GM18499 (cell line): ENCODE data around the gene PPP4R4.
"Not testable (repeated sequence)": the region's sequence is repeated elsewhere in the genome, so short reads cannot be mapped to it uniquely, and the experiment has no call there.

ENCODE experiments used
- ATAC-seq: cut with Tn5 transposase; IDR thresholded peaks from one replicate; pipeline ENCODE4 v1.9.1; 2021; ENCODE audit warnings: moderate number of reproducible peaks; ENCODE audit not compliant: insufficient read depth, unreplicated experiment

The PPP4R4 gene

DNA sequence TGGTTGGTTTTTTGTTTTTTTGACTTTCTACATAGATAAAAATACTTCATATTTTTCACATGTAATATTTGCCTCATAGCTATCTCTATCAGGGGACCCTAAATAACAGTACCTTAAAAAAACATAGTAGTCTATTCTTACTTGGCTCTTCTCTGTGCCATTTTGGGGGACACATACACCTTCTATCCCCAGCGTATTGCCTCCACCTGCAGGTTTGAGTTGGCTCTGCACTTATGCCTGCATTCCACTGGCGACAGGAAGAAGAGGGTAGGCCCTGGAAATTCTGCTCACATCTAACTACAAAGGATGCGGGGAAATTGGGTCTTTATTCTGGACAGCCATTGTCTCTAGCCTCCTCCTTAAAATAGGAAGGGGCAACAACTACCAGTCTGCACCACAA lies 30.9 kb upstream of the PPP4R4 start:
- ATAC-seq = no peak

GRCh38 chr14:94143711-94144110 lies 30.4 kb upstream of the PPP4R4 start:
- ATAC-seq = no peak

DNA sequence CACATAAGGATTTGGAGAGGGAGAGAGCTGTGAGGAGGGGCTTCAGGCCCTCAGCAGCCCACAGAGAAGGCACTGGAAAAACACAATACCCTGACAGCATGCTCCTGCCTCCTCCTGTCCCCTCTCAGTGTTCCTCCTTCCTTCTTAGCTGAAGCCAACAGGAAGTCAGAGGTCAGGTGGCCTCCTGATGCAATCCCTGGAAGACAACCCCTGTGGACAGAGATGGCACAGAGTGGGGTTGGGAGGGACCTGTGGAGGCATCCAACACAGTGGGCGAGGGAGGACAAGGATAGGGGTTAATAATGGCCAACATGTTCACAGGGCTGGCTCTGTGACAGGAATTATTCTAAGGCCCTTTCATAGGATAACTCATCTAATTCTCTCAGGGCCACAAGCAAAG lies 29.4 kb upstream of the PPP4R4 start:
- no peak for ATAC-seq

GRCh38 chr14:94145902-94146527 lies 28.1 kb upstream of the PPP4R4 start:
- no peak for ATAC-seq

- no peak for ATAC-seq
Observed at GRCh38 chr14:94152676-94153075, 21.4 kb upstream of the PPP4R4 start.

GRCh38 chr14:94153750-94154342 lies 20.3 kb upstream of the PPP4R4 start:
- no peak for ATAC-seq

DNA sequence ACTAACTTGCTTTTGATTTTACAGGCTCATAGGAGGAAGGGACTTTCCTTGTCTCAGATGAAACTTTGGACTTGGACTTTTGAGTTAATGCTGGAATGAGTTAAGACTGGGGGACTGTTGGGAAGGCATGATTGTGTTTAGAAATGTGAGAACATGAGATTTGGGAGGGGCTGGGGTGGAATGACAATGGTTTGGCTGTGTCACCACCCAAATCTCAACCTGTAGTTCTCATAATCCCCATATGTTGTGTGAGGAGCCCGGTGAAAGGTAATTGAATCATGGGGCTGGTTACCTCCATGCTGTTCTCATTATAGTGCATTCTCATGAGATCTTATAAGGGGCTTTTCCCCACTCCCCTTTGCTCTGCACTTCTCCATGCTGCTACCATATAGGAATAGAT lies 18.0 kb upstream of the PPP4R4 start:
- ATAC-seq = not testable (repeated sequence)

- no peak for ATAC-seq
Observed at GRCh38 chr14:94157197-94157596, 16.9 kb upstream of the PPP4R4 start.

DNA sequence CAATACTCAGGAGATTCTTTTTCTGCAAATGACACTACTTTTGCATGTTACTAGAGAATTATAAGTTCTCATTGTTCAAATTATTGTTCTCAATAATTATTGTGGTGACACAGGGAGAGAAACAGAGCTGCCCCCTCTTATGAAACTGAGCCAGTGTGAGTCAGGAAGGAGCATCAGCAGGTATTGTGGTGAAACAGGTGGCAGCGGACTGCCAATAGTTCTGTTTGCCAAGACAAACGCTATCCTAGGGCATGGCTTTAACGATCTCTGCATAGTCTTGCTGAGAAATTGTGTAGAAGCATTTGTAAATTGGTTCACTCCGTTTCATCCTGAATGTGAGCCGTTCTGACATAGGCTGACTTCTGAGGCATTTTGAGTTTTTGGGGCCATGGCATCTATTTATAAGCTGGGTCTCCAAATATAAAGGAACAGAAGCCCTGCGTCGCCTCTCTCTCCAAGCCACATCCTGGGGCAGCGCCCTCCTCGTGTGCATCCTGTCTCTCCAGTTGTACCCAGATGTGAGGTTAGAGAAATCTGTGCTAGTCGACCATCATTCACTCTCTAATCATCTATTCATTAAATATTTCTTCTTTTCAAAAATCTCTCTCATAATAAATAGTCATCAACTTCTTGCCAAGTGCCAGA lies 15.8 kb upstream of the PPP4R4 start:
- ATAC-seq = no peak

GRCh38 chr14:94161058-94161457 lies 13.1 kb upstream of the PPP4R4 start:
- ATAC-seq = no peak

DNA sequence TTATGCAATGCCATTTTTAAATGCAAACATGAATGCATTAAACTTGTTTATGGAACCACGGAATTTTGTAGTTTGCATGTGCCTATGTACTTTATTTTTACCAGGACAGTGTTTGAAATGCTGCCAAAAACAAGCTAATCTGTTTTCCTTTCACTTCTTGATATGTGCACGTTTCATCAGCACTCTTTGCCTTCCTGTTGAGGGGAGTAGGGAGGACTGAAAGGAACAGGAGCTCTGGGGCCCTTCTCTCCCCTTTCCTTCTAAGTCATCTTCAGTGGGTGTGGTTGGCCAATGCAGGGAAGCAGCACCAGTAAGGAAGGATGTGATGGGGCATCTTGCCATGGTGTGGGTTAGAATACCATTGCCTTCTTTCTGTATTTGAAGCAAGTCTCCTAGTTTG lies 12.1 kb upstream of the PPP4R4 start:
- no peak for ATAC-seq

- no peak for ATAC-seq
Observed at GRCh38 chr14:94162466-94162865, 11.7 kb upstream of the PPP4R4 start.

- ATAC-seq = no peak
Observed at GRCh38 chr14:94163796-94164195, 10.3 kb upstream of the PPP4R4 start.

- no peak for ATAC-seq
Observed at GRCh38 chr14:94164685-94165431, 9.3 kb upstream of the PPP4R4 start.

GRCh38 chr14:94165744-94166143 lies 8.4 kb upstream of the PPP4R4 start:
- no peak for ATAC-seq

GRCh38 chr14:94170136-94170535 lies 4.0 kb upstream of the PPP4R4 start:
- ATAC-seq = no peak

- ATAC-seq = no peak
Observed at GRCh38 chr14:94171208-94171607, 2.9 kb upstream of the PPP4R4 start.

- ATAC-seq = no peak
Observed at GRCh38 chr14:94172545-94172944, 1.6 kb upstream of the PPP4R4 start.

- no peak for ATAC-seq
Observed at GRCh38 chr14:94173471-94173884, 644 bp upstream of the PPP4R4 start.

DNA sequence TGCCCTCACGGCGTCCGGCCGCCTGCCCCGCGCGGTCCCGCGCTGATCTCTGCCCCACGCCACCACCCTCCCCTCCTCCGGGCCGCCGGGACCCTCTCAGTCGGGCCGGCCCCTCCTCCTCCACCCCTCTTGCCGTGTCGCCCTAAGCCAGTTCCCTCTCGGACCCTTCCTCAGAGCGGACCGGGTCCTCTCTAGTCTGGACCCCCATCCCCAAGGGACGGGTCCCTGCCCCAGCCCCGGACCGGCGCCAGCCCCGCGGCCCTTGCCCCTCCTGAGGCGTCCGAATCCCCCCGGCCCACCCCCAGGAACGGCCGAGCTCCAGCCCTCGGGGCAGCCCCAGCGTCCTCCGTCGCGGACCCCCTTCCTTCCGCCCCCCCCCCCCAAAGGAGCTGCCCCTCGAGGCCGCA lies 485 bp downstream of the PPP4R4 start:
- ATAC-seq = no peak
